ENCODE data around the gene TUBA4B. TPM values are rescaled to one million over a fixed set of nuclear protein-coding genes. Genes with fewer than 3 reads are reported as not detected.
A peak's percentile ranks its signal among the peaks of the same experiment; 100 is the strongest.

Gene TUBA4B
- total RNA-seq, 1 experiment from 2014 or later = 0.08 TPM

- no peaks in the 10 kb centered on the region for H3K9me3 ChIP-seq (replicated peaks)
- peak in 1 of 2 experiments; percentile 15 for DNase-seq
- H3K4me1 ChIP-seq = peaks cover 4% of the 10 kb centered on the region; the same call in 1 of the 2 replicates
- peak overlapping the region; percentile 40; the same call in 1 of the 2 replicates for H3K27ac ChIP-seq
- H3K27me3 ChIP-seq = no peaks in the 10 kb centered on the region
- peak overlapping the region; percentile 76 for H3K4me3 ChIP-seq
- H3K36me3 ChIP-seq = peaks cover 2% of the 10 kb centered on the region
These were observed 24.8 kb upstream of the TUBA4B start for GRCh38 chr2:219228041-219228910.

DNA sequence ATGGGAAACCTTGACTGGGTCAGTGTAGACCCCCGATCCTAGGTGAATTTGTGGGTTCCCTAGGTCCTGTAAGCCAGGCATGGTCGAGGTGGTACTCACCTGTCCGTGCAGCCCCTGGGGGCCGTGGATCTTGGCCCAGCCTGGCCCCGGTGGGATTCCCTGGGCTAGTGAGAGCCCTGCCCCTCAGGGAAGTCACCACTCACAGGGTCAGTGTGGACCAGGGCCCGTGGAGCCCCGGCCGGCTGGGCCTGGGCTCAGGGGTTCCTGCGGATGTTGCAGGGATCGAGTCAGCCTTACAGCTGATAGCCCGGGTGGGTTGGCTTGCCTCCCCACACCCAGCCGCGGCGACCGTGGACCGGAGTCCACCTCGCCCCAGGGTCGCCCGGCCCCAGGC is 24.1 kb upstream of the TUBA4B start:
- Histone ChIP-seq H3K4me3 (peak overlapping the region; percentile 76), H3K9me3 (replicated peaks) (no peaks in the 10 kb centered on the region), H3K27ac (peak overlapping the region; percentile 40; the same call in 1 of the 2 replicates), H3K27me3 (no peaks in the 10 kb centered on the region), H3K36me3 (peaks cover 2% of the 10 kb centered on the region), H3K4me1 (peaks cover 4% of the 10 kb centered on the region; the same call in 1 of the 2 replicates)
- DNase-seq = no peak

- peak; percentile 97 to 99 for DNase-seq
- Histone ChIP-seq H3K4me3 (peak within 1 kb of the TSS; percentile 76), H3K36me3 (peaks cover 2% of the 10 kb centered on the region), H3K27ac (peak within 1 kb of the TSS; percentile 40), H3K4me1 (peaks cover 4% of the 10 kb centered on the region; the same call in 1 of the 2 replicates), H3K9me3 (replicated peaks) (no peaks in the 10 kb centered on the region), H3K27me3 (no peaks in the 10 kb centered on the region)
These were observed 23.6 kb upstream of the TUBA4B start, which contains the start of the genes ANKZF1 and ATG9A for GRCh38 chr2:219229305-219230058. ANKZF1 (plus strand) TSS chr2:219229806; CDS start chr2:219230258, 452 bp downstream. ATG9A (minus strand) TSS chr2:219229636; CDS start chr2:219228024, 1,612 bp downstream.

- peak; percentile 45 to 55 for DNase-seq
- H3K36me3 ChIP-seq = no peaks in the 10 kb centered on the region; the same call in none of the 2 replicates
- H3K27me3 ChIP-seq = no peaks in the 10 kb centered on the region
- H3K27ac ChIP-seq = peak overlapping the region; percentile 29
- no peaks in the 10 kb centered on the region for H3K9me3 ChIP-seq (replicated peaks)
- H3K4me1 ChIP-seq = peaks cover 4% of the 10 kb centered on the region; the same call in 1 of the 2 replicates
- peak overlapping the region; percentile 76 for H3K4me3 ChIP-seq
These were observed 22.9 kb upstream of the TUBA4B start for GRCh38 chr2:219230059-219230540.

- Histone ChIP-seq H3K27ac (no peak overlapping the region), H3K4me1 (no peaks in the 10 kb centered on the region), H3K4me3 (no peak overlapping the region), H3K27me3 (no peaks in the 10 kb centered on the region), H3K36me3 (peaks cover 9% of the 10 kb centered on the region), H3K9me3 (replicated peaks) (no peaks in the 10 kb centered on the region)
- DNase-seq = no peak
These were observed 18.7 kb upstream of the TUBA4B start for GRCh38 chr2:219234331-219234730.

DNA sequence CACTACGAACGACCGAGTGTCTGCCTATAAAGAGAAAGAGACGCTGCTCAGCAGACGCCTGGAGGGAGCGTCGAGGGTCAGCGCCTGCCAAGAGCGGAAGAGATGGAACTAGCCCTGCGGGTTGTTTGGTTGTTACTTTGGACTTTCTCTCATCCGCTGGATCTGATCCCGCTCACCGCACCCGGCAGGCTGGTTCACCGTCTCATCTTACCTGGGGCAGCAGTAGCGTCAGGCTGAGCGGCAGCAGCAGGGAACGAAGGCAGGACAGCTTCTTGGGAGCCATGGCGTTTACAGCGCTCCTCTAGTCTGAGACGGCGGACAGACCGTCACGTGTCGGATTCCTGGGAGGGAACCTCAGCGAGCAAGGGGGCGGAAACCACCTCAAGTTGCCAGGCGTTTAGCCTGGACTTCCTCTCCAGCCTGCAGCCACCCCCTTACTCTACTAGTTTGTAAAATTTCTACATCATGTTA is 9.7 kb upstream of the TUBA4B start:
- DNase-seq = no peak
- Histone ChIP-seq H3K4me3 (no peak overlapping the region), H3K27ac (no peak overlapping the region), H3K9me3 (replicated peaks) (no peaks in the 10 kb centered on the region), H3K36me3 (no peaks in the 10 kb centered on the region), H3K4me1 (peaks cover 3% of the 10 kb centered on the region; the same call in 1 of the 2 replicates), H3K27me3 (no peaks in the 10 kb centered on the region)

GRCh38 chr2:219244789-219245147 is 8.3 kb upstream of the TUBA4B start:
- Histone ChIP-seq H3K27ac (peak overlapping the region; percentile 78; the same call in 1 of the 2 replicates), H3K36me3 (no peaks in the 10 kb centered on the region), H3K4me1 (peaks cover 13% of the 10 kb centered on the region), H3K9me3 (replicated peaks) (no peaks in the 10 kb centered on the region), H3K27me3 (no peaks in the 10 kb centered on the region), H3K4me3 (peak overlapping the region; percentile 94)
- DNase-seq = no peak

GRCh38 chr2:219245148-219245898 is 7.7 kb upstream of the TUBA4B start, which contains the start of the genes GLB1L and STK16:
GLB1L (minus strand) TSS chr2:219245444; CDS start chr2:219243573, 1,871 bp downstream.
STK16 (plus strand) TSS chr2:219245479; CDS start chr2:219246000, 521 bp downstream.
- peak; percentile 88 to 92 for DNase-seq
- Histone ChIP-seq H3K4me3 (peak within 1 kb of the TSS; percentile 94), H3K9me3 (replicated peaks) (no peaks in the 10 kb centered on the region), H3K27ac (peak within 1 kb of the TSS; percentile 78), H3K36me3 (no peaks in the 10 kb centered on the region; the same call in none of the 2 replicates), H3K27me3 (no peaks in the 10 kb centered on the region), H3K4me1 (peaks cover 18% of the 10 kb centered on the region)

- Histone ChIP-seq H3K4me1 (peaks cover 20% of the 10 kb centered on the region), H3K27me3 (no peaks in the 10 kb centered on the region), H3K4me3 (peak overlapping the region; percentile 94), H3K27ac (peak overlapping the region; percentile 78), H3K36me3 (no peaks in the 10 kb centered on the region; the same call in none of the 2 replicates), H3K9me3 (replicated peaks) (no peaks in the 10 kb centered on the region)
- no peak for DNase-seq
These were observed 7.2 kb upstream of the TUBA4B start for GRCh38 chr2:219245899-219246230.

DNA sequence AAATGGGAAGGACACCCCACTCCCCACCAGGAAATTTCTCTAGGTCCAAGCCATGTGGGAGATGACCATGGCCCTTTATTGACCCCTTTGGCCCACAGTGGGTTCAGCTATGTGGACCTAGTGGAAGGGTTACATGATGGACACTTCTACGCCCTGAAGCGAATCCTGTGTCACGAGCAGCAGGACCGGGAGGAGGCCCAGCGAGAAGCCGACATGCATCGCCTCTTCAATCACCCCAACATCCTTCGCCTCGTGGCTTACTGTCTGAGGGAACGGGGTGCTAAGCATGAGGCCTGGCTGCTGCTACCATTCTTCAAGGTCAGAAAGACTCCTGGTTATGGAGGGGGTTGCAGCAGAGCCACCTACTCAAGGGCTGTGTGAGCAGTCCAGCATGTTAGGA is 6.5 kb upstream of the TUBA4B start:
- no peak overlapping the region for H3K4me3 ChIP-seq
- H3K9me3 ChIP-seq (replicated peaks) = no peaks in the 10 kb centered on the region
- peaks cover 24% of the 10 kb centered on the region for H3K4me1 ChIP-seq
- no peak for DNase-seq
- H3K27me3 ChIP-seq = no peaks in the 10 kb centered on the region
- H3K27ac ChIP-seq = no peak overlapping the region
- H3K36me3 ChIP-seq = peaks cover 3% of the 10 kb centered on the region

- Histone ChIP-seq H3K27me3 (no peaks in the 10 kb centered on the region), H3K4me3 (no peak overlapping the region), H3K36me3 (peaks cover 3% of the 10 kb centered on the region), H3K9me3 (replicated peaks) (no peaks in the 10 kb centered on the region), H3K4me1 (peaks cover 32% of the 10 kb centered on the region), H3K27ac (no peak overlapping the region)
- DNase-seq = no peak
These were observed 5.1 kb upstream of the TUBA4B start for GRCh38 chr2:219247678-219248642.

DNA sequence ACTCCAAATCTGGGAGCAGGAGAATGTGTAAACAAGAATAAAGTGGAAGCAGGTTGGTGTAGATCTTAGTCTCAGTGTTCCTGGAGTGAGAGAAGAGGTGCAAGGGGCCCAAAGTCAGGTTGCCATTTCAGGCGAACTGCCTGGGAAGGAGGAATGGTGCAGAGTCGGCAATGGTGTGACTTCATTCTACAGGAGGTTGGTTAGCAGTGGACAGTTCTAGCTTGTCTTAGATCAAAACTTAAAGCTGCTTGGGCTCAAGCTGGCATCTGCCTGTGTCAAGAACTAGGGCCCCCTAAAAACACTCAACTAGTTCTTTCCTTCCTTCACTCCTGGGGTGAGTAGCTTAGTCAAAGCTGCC is 4.2 kb upstream of the TUBA4B start:
- Histone ChIP-seq H3K9me3 (replicated peaks) (no peaks in the 10 kb centered on the region), H3K27me3 (no peaks in the 10 kb centered on the region), H3K27ac (peak overlapping the region; percentile 39), H3K36me3 (peaks cover 3% of the 10 kb centered on the region), H3K4me3 (no peak overlapping the region), H3K4me1 (peaks cover 32% of the 10 kb centered on the region)
- no peak for DNase-seq

Data from SJCRH30 (cell line).